OCI-M2 (cell line): ENCODE results near the gene ZNF823.

ENCODE experiments used
- DNase-seq: peaks from one replicate; lab custom pipeline; 2025; ENCODE audit not compliant: unreplicated experiment; lab: John Stamatoyannopoulos, UW

ZNF823 gene

DNA sequence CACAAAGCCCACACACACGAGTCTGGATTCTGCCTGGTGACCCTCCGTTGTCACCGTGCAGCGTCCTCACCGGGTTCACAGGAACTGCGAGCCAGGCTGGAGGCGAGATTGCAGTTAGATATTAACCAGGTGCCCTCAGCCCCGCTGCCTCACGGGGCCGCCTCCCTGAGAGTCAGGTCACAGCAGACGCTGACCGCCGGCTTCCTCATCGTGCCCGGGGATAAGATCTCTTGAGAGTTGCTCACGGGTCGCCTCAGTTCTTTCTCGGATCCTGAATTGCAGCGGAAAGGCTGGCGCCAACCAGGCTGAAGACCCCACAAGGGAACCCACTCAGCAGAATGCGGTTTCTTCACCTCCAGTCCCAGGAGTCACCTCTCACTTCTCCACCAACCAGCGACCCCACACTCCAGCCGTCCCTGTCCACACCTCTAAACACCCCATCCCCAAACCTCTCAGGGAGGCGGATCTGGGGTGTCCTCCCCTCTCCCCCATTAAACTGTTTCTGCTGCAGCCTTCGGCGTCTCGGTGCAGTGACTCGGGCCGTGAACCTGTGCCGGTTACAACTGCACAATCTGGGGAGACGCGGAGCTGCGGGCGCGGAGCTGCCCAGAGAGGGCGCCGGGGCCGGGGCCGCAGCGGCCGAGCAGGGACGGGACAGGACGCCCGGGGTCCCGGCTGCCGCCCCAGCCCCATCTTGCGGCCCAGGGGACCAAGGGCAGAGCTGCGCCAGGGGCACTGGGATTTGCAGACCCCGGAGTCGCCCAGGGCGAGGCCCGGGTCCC lies 591 bp downstream of the ZNF823 start:
- DNase-seq, result peak; percentile 87

DNA sequence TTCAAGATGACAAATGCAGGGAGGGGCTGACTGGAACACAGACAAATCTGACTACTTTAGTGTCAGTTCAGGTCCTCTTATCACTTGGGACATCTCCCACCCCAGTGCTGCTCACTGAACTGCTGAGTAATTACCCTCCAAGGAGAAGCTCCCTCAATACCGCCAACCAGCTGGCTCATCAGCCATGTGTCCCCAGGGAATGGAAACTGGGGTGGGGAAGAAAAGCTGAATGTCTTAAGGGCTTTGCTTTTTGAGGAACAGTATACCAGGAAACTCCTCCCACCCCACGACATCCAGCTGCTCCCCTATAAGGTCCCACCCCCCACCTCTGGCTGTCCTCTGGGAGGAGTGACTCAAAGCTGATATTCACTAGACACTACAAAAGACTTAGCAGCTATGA lies 2.0 kb downstream of the ZNF823 start:
- peak; percentile 97 for DNase-seq

DNA sequence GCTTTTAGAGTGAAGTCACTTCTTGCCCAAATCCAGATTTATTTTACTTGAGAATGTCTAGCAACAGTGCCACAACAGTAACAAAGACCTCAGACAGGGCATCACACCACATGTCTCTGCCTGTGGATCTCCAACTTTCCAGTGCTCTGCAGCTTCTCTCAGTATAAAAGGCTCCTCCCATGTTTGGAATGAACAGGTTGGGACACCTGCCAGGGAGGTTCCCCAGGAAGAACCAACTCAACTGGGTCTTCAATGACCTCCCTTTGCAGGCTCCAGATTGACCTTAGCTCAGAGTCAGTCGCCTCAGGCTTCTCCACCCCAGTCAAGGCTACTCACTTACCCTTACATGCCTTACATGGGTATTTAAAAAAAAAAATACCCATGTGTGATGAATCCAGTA lies 3.4 kb downstream of the ZNF823 start:
- DNase-seq, result no peak

DNA sequence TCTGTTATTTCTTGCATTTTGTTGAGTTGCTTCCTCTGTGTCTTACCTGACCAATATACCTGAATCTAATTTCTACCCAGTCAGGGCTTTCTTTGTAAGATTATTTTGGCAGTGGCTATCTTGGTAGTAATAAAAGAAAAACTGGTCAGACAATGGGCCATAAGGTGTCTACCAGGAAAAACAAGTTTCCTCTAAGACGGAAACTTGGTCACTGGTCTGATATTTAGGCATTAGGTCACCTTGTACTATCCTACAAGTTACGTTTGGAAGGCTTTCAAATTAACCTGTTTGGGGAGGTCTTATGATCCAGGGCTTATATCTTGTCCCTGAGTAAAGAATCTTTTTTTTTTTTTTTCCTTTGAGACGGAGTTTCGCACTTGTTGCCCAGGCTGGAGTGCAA lies 9.2 kb downstream of the ZNF823 start:
- DNase-seq, result no peak

DNA sequence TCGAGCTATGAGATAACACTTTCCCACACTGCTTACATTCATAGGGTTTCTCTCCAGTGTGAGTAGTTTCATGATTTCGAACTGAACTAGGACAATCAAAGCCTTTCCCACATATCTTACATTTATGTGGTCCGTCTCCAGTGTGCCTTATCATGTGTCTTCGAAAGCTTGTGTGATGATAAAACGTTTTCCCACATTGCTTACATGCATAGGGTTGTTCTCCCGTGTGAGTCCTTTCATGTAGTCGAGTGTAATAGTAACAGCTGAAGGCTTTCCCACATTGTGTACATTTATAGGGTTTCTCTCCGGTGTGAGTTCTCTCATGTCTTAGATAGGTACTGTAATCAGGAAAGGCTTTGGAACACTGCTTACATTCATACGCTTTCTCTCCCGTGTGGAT lies 16.3 kb downstream of the ZNF823 start:
- no peak for DNase-seq

DNA sequence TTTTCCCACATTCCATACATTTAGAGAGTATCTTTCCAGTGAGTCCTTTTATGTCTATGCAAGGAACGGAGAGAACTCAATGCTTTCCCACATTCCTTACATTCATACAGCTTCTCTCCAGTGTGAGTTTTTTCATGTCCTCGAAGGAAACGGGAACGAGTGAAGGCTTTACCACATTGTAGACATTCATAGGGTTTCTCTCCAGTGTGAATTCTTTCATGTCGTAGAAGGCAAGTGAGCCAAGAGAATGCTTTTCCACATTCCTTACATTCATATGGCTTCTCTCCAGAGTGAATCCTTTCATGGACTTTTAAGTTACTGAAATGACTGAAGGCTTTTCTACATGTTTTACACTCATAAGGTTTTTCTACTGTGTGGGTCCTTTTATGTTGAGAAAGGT lies 17.1 kb downstream of the ZNF823 start:
- no peak for DNase-seq

DNA sequence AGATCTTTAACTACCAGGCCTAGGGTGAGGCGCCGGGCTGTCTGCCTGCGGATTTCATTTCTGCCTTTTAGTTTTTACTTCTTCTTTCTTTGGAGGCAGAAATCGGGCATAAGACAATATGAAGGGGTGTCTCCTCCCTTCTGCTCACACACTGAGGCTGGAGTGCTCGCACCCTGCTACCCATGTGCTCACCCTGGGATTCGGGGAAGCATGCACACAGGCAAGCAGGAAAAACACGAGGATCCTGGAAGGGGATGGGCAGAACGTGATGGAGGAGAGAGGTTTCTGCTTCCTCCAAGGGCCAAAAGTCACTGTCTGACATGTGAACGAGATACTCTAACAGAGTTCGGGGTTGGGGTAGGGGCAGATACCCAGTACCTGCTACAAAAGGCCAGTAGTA lies 28.4 kb downstream of the ZNF823 start:
- DNase-seq, result no peak

DNA sequence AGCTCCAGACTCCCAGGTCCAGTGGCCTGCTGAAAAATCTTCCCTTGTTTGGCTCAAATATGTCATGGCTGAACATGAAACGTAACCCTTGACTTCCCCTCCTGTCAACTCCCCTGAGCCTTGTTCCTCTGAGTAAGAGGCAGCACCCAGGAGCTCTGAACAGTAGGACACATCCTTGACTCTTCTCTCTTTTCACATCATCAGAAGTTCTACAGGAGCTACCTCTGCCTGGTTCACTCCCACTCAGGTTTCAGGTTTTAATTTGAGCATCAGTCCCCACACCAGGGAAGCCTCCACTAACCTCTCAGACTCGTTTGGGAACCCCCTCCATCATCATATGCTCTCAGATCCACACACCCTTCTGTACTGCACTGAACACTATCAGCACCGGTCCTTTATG lies 30.3 kb downstream of the ZNF823 start:
- DNase-seq, result no peak

DNA sequence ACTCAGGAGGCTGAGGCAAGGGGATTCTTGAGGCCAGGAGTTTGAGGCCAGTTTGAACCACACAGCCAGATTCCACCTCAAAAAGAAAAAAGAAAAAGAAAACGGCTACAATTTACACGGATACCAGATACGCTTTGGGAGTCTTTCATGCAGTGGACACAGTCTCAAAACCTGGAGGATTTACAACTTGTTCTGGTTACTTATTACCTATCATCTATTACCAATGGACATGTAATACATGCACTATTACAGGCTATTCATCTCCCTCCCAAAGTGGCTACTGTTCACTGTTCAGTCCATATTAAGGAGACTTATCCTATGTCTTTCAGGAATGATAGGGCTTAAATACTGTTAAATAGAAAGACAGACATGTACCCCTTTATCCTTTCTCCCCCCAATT lies 33.3 kb downstream of the ZNF823 start:
- DNase-seq, result no peak

DNA sequence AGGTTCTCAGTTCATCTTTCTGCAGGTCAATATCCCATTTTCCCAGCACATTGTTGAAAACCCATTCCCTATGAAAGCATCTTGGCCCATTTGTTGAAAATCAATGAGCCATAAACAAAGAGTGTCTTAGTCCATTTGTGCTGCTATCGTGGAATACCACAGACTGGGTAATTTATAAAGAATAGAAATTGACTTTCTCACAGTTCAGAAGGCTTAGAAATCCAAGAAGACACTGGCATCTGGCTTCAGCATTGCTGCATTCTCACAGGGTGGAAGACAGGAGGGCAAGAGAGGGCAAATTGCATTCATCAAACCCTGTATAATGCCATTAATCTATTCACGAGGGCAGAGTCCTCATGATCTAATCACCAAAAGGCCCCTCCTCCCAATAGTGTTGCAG lies 34.1 kb downstream of the ZNF823 start:
- no peak for DNase-seq

DNA sequence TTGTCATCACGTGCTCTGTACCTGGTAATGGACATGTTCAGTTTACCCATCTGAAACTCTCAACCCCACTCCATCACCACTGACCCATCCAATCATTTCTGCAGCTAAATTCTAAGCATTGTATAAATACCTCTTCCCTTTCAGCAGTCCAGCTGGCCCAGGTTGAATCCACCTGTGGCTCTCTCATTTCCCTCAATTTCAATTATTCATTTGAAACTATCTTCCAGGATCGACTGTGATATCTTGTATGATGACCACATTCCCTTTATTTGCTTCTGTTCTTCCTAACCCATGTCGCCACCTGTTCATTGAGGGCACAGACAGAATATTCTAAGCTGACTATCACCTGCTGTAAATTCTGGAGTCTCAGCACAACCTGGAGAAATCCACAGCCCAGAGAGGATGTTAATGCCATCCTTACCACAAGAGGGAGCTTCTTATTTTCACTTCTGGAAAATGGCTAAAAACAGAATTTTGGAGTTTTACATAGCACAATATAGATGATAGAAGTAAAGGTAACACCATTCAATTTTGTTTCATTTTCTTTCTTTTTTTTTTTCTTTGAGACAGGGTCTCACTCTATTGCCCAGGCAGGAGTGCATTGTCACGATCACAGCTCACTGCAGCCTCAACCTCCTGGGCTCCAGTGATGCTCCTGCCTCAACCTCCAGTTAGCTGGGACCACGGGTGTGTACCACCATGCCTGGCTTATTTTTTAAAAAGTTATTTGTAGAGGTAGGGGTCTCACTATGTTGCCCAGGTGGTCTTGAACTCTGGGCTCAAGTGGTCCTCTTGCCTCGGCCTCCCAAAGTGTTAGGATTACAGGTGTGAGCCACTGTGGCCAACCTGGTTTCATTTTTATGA lies 38.6 kb downstream of the ZNF823 start:
- peak; percentile 91 for DNase-seq

DNA sequence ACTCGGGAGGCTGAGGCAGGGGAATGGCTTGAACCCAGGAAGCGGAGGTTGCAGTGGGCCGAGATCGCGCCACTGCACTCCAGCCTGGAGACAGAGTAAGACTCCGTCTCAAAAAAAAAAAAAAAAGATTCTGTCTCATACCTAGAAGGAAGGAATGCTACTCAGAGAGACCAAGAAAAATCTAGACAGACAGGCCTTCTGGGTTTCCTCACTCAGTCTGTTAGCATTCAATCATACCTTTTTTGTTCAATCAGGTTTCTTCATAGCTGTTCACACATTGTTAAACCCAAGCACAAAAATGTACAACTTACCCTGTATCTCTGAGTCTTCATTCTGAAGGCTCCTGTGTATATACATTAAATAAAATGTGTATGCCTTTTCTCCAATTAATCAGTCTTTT lies 40.5 kb downstream of the ZNF823 start:
- DNase-seq, result no peak

DNA sequence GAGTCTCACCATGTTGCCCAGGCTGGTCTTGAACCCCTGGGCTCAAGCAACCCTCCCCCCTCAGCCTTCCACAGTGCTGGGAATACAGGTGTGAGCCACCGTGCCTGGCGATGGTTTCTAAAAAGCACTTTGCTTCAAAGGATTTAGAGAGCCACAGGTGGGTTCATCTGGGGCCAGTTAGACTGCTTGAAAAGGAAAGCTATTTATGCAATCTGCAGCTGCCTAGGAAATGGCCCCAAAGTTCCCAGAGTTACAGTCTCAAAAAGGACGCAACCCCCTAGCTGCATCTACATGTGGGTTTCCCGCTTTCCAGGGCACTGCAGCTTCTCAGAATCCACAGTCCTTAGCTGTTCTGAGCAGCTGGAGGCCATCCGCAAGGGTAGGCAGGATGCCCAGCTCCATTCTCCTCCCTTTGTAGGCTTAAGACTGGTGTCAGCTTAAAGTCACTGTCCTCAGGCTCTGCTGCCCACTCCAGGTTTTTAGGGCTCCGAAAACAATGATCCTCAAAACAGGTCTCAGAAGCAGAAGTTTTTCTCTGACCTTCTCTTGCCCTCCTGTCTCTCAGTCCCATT lies 41.4 kb downstream of the ZNF823 start:
- DNase-seq, result no peak

DNA sequence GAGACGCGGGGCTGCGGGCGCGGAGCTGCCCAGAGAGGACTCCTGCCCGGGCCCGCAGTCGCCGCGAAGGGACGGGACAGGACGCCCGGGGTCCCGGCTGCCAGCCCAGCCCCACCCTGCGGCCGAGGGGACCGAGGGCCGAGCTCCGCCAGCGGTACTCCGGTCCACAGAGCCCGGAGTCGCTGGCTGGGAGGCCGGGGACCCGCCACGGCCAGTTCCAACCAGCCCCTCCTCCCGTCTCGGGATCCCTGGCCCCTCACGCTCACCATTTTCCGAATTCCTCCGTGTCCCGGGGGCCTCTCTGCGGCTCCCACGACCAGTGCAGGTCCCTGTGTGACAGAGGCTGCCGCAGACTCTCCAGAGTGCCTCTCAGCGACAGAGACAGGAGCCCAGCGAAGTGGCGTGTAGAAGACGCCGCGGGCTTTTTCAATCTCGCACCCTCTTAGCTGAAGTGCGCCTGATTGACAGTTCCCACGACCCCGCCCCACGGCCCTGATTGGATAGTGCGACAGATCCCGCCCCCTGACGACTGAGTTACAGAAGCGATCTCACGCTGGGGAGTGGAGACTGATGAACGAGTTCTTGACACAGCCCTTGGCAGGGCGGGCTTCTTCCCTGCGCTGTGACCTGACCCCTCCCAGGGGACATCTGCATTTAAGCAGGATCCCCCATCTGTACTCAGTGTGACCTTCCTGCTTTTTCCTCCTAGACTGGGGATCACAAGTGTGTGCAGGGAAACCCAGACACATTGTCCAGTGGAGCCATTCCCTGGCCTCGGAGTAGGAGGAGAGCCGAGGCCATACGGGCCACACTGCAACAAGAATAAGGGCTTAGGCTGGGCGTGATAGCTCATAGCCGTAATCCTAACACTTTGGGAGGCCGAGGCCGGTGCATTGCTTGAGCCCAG lies 44.0 kb downstream of the ZNF823 start:
- peak; percentile 100 for DNase-seq

DNA sequence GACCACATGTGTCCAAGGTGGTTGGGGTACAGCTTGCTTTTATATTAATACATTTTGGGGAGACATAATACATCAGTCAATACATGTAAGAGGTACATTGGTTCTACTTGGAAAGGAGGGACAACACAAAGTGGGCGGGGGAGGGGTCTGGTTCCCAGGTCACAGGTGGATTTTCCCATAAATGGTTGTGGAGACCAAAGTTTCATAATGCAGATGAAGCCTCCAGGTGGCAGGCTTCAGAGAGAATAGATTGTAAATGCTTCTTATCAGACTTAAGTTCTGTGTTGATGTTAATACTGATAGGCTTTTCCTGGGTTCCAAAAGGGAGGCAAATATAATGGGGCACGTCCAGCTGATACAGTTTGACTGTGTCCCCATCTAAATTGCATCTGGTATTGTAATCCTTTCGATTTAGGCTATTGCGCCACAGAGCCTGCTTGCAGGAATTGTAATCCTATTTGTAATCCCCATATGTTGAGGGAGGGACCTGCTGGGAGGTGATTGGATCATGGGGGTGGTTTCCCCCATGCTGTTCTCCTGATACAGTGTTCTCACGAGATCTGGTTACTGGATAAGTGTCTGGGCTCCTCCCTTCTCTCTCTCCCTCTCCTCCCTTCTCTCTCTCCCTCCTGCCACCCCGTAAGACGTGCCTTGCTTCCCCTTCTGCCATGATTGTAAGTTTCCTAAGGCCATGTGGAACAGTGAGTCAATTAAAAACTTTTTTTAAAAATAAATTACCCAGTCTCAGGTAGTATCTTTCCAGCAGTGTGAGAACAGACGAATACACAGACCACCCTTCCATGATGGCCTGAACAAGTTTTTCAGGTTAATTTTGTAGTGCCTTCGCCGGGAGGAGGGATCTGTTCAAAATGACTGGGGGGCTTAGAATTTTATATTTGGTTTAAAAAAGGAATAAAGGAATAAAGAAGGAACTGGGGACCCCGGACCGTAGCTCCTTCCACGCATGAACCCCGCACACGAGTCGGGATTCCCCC lies 44.9 kb downstream of the ZNF823 start:
- DNase-seq, result peak; percentile 83

DNA sequence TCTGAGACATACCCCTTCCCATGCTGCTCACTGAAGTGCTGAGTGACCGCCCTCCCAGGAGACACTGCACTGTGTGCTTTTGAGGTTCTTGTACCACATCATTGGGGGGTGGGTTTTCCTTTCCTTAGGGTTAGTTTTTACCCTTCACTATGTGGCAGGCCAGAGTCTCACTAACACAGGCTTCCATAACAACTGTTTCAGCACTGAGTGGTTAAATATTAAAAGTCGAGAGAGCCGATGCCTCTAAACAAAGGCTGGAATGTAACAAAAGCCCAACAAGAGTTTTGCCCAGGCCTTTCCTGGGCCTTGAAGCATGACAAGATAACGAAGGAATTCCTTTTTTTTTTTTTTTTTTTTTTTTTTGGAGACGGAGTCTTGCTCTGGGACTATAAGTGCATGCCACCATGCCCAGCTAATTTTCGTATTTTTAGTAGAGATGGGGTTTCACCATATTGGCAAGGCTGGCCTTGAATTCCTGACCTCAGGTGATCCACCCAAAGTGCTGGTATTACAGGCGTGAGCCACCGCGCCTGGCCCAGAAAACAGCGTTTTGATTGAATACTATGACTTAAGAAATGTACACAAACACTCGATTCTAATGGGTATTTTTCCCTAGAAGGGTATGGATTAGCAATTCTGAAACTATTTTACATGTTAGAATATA lies 46.5 kb downstream of the ZNF823 start:
- DNase-seq, result no peak

DNA sequence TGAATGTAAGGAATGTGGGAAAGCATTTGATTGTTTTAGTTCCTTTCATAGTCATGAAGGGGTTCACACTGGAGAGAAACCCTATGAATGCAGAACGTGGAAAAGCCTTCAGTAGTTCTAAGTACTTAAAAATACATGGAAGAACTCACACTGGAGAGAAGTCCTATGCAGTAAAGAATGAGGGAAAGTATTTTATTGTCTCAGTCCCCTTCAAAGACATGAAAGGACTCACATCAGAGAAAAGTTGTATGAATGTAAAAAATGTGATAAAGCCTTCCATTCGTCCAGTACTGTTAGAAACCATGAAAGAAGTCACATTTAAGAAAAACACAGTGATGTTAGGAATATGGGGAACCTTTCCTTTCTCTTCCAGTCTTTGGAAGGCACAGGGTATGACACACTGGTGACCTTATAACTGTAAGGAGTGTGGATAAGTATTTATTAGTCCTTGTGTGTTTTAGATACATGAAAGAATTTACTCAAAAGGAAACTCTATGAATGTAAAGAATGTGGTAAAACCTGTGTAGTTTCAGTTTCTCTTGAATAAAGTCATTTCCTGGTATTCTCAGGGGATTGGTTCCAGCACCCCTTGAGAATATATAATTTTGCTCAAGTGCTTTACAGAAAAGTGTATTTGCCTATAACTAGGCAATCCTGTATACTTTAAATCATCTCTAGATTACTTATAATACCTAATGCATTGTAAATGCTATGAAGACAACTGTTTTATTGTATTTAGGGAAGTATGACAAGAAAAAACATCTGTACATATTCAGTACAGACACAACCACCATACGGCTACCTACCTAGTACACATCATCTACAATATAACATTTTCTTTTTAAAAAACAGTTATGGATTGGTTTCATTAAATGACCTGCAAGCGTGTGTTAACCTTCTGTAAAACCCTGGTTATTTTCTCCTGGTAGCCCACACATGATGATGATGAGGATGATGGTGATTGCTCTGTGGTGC lies 52.8 kb downstream of the ZNF823 start:
- DNase-seq, result no peak
